NCI-H2196 (cell line): ENCODE data around the gene AGPAT3.

Source experiments
- DNase-seq: peaks from one replicate; lab custom pipeline; 2025; ENCODE audit not compliant: unreplicated experiment; lab: John Stamatoyannopoulos, UW

AGPAT3 gene

GRCh38 chr21:43921571-43921978, 56.6 kb downstream of the AGPAT3 start:
- no peak for DNase-seq

- no peak for DNase-seq
These were observed 57.2 kb downstream of the AGPAT3 start for GRCh38 chr21:43921979-43922945.

GRCh38 chr21:43922949-43923348, 57.9 kb downstream of the AGPAT3 start:
- no peak for DNase-seq

- DNase-seq, result no peak
These were observed 58.4 kb downstream of the AGPAT3 start for GRCh38 chr21:43923391-43923790.

- no peak for DNase-seq
These were observed 59.5 kb downstream of the AGPAT3 start for GRCh38 chr21:43924421-43925095.

GRCh38 chr21:43925096-43925481, 60.1 kb downstream of the AGPAT3 start:
- DNase-seq, result no peak

GRCh38 chr21:43925609-43926008, 60.6 kb downstream of the AGPAT3 start:
- DNase-seq, result no peak

- DNase-seq, result no peak
These were observed 61.2 kb downstream of the AGPAT3 start for GRCh38 chr21:43926196-43926595.

GRCh38 chr21:43927591-43928221, 62.7 kb downstream of the AGPAT3 start:
- no peak for DNase-seq

GRCh38 chr21:43928222-43929125, 63.5 kb downstream of the AGPAT3 start:
- no peak for DNase-seq

- no peak for DNase-seq
These were observed 64.4 kb downstream of the AGPAT3 start for GRCh38 chr21:43929217-43929971.

- DNase-seq, result no peak
These were observed 65.2 kb downstream of the AGPAT3 start for GRCh38 chr21:43930074-43930847.

GRCh38 chr21:43930848-43931375, 65.9 kb downstream of the AGPAT3 start:
- DNase-seq, result no peak

GRCh38 chr21:43931489-43931888, 66.5 kb downstream of the AGPAT3 start:
- DNase-seq, result no peak

GRCh38 chr21:43932005-43932404, 67.0 kb downstream of the AGPAT3 start:
- no peak for DNase-seq

GRCh38 chr21:43933199-43933598, 68.2 kb downstream of the AGPAT3 start:
- no peak for DNase-seq

GRCh38 chr21:43933680-43934079, 68.7 kb downstream of the AGPAT3 start:
- DNase-seq, result no peak

- no peak for DNase-seq
These were observed 69.1 kb downstream of the AGPAT3 start for GRCh38 chr21:43934116-43934515.
